ENCODE results near the gene IP6K2.

DNA sequence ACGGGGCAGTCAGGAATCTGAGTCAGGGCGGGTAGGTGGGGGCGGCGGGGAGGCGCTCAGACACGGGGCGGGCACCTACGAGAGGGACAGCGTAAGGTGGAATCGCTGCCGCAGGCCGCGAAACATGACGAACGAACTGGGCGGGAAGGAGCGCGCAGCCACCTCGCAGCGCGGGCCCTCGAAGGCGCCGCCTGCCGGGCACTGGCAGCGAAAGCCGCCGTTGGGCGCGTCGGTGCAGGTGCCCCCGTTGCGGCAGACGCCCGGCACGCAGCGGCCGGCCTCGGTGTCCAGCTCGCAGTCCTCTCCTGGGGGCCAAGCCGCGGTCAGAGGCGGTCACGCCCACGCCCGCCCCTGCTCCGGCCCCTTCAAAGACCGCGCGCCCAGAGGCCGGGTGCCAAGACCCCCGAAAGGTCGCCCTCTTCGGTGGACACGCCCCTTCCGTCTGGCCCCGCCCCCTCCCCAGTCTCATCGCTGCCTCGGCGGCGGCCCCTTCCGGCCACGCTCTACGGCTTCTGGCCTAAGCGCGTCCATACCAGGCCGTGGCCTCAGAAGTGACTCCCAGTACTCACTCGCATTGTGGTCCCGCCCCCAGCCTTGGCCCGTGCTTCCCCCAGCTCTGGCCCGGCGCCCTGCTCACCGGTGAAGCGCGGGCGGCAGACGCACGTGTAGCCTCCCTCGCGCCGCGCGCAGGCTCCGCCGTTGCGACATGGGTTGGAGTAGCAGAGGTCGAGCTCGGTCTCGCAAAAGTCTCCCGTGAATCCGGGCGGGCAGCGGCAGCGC lies 60.8 kb downstream of the IP6K2 start:
- TF ChIP-seq CTCF (IDR thresholded peaks at IDR 0.05) (peak; percentile 60 to 70 (median 63)), POLR2A (IDR thresholded peaks at IDR 0.05) (no peak)

All from testis (tissue), 2 donors.